NCI-H1417 (cell line): ENCODE data around the gene ZNF688.
"Not testable (repeated sequence)": the region's sequence is repeated elsewhere in the genome, so short reads cannot be mapped to it uniquely, and the experiment has no call there.

Experiments
- DNase-seq, 3 experiments: peaks; one replicate each; lab custom pipeline; 2025; lab: John Stamatoyannopoulos, UW

Gene ZNF688

DNA sequence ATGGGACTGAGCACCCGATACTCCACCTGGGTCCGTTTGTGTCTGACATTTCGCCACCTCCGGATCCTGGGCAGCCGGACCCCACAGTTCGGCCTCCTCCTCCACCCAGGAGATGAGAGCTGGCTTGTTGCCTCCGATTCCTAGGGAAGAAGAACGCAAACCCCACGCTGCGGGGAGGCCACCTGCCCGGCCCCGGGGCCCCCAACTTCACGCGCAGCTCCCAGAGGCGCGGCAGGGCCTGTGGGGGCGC is 13.9 kb downstream of the ZNF688 start:
- DNase-seq, result no peak

DNA sequence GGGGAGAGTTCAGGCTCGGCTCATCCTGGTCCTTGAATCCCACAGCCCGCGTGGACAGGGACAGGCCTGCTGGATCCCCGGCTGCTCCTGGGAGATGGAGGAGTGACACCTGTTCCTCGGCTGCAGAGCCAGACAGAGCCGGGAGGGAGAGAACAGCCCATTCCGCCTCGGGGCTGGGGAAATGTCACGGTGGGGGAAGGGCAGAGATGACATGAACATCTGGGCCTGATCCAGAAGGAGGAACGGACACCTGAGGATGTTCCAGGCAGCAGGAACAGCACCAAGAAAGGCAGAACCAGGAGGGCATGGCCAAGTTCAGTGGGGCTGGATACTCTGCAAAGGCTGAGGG is 15.4 kb downstream of the ZNF688 start:
- no peak for DNase-seq

DNA sequence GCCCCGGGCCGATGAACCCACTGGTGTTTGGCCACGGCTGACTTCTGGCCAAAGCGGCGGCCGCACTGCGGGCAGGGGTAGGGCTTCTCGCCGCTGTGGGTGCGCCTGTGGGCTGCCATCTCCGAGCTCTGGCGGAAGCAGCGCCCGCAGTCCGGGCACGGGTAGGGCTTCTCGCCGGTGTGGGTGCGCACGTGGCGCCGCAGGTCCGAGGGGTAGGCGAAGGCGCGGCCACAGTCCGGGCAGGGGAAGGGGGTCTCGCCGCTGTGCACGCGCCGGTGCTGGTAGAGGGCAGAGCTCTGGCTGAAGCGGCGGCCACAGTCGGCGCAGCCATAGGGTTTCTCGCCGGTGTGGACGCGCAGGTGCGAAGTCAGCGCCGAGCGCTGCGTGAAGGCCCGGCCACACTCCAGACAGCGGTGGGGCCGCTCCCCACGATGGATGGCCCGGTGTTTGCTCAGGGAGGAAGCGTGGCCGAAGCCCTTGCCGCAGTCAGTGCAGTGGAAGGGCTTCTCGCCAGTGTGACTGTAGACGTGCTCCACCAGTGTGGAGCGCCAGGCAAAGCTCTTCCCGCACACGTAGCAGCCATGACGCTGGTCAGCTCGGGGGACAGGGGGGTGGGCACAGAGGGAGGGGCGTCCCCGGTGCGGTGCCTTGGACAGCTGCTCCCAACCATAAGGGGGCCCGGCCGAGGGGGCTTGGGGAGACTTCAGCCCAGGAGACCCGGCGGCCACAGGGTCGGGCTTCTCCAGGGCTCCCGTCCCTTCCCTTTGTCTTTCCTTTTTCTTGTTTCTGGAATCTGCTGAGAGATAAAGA is 16.0 kb downstream of the ZNF688 start:
- DNase-seq, result no peak

DNA sequence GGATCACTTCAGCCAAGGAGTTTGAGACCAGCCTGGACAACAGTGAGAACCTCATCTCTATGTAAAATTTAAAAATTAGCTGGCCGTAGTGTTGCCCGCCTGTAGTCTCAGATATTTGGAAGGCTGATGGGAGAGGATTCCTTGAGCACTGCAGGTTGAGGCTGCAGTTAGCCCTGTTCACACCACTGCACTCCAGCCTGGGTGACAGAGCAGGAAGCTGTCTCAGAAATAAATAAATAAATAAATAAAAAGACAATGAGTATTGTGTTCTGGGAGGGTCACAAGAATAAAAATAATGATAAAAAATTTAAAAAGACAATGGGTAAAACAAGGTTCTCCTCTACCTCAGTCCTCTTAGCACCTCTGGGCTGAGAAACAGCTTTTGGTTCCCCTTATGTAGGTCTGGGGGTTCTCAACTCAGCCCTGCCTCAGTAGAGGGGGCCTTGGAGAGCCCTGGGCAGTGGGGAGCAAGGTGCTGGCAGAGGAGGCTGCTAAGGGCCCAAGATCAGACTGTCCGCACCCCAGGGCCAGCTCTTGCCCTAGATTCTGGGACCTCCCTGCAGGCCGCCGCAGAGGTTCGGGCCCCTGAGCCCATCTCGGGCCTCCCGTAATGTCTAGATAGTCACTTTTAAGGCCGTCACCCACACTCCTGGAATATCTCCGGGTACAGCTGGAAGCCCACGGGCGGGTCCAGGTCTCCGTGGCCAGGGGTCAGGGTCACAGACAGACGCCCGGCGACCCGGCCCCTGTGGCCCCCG is 16.8 kb downstream of the ZNF688 start:
- DNase-seq, result no peak

DNA sequence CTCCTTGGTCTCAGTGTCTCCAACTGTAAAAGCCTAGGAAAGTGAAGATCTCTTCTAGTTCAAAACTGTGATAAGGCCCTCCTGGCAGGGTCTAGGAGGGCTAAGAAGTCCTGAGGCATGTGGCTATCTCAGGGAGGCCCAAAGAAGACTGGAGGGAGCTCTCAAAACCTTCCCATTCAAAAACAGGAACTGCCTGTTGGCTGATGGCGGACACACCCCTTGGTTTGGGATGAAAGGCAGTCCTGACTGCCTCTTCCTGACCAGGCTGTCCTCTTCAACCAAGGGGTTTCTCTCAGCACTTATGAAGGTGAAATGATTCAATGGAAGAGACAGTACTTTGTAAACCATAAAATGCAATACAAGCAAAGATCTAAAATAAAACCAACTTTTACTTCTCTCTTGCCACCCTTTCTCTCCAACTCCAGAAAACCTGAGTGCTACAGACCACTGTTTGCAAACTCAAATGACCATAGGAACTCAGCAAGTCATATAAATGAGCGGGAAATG is 18.1 kb downstream of the ZNF688 start:
- DNase-seq, result no peak

DNA sequence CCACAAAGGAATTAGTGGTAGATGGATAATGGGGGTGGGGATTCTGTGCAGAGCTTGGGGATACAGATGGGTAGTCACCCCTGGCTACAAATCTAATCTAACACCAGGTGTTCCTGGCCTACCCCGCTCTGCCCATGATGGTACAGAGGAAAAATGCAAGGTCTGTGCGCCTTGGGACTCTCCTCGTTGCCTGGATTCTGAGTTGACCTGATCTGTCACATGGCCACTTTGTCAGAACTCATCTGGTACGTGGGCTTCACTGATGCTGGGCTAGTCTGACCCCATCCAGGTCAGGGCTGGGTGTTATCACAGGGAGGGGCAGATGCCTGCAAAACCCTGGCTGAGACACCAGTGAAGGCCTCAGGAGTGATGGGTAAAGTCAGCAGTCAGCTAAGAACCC is 18.6 kb downstream of the ZNF688 start:
- no peak for DNase-seq

DNA sequence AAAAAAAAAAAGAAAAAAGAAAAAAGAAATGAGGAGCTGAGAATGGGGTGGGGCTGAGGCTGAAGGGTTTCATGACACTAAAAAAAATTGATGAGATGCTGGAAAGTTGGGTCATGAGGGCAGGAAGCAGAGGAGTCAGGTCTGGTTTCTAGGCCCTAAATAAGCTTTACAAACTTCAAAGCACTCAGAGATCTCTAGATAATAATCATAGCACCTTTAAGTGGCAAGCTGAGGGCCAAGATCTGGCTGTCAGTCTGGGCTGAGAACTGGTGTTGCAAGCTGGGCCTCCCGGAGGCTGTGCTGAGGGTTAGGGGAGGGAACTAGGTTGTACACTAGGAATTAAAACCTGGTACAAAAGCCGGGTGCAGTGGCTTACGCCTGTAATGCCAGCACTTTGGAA is 19.7 kb downstream of the ZNF688 start:
- DNase-seq, result no peak

DNA sequence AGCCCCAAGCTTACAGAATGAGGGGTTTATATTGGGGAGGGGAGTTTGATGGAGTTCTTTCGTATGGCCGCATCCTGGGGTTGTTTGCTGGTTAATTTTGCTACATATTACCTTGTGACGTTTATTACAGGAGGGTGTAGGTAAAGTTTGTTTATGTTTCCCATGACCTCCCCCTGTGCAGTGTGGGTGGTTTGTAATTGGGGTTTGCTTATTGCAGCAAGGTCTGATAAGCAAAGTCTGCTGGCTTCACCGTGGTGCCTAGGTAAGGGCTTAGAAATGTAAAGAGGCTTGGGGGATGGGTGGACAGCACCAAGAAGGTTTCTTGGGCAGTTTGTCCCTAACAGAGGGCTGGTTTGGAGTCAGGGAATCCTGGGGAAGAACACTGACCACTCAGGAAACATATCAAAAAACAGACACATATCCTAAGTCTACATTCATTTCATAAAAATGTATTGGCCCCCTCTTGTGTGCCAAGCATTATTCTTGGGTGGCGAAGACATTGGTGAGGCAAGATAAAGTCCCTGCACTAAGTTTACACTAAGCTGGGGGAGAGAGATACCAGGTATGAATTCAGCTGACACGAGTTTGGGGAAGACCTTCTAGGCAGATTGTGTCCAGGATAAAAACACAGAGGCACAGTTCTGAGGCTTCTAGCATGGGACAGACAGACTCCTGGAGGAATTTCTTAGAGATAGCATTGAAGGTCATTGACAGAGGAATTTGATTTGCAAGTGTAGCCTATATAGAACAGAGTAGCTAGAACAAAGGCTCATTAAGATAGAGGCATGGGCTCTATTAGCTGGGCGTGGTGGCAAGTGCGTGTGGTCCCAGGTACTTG is 22.9 kb downstream of the ZNF688 start:
- DNase-seq, result no peak

DNA sequence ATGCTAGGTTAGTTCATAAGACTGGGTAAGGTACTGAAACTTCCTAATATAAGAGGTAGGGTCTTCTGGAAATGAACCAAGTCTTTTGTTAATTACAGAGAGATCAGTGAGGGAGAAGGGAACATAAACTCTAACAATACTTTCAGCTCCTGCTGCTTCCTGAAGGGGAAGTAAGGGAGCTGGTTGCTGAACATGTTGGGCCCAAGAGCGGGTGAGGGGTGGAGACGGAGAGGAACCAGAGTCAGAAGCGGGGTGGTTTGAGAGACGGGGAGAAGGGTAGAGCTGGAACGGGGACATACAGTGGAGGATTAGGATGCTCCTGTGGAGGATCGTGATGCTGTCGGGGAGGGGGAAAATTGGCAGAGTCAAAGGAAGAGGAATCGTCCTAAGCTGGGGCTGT is 25.4 kb downstream of the ZNF688 start:
- no peak for DNase-seq

DNA sequence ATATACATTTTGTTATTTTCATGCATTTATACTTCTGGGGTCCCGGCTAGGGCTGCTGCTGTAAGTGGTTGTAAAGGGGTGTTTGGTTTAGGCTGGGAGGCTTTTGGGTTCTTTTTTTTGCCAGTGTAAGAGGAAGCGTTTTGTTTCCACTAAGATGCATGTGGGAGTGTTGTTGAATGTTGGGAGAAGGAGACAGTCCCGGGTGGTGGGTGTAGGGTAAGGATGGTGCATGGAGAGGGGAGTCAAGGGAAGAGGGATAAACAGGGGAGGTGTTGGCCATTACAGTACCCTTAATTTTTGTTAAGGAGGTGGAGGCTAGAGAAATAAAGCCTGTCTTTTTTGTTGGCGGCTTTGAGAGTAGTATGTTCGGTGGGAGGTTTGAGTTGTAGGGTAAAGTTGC is 28.4 kb downstream of the ZNF688 start:
- no peak for DNase-seq

DNA sequence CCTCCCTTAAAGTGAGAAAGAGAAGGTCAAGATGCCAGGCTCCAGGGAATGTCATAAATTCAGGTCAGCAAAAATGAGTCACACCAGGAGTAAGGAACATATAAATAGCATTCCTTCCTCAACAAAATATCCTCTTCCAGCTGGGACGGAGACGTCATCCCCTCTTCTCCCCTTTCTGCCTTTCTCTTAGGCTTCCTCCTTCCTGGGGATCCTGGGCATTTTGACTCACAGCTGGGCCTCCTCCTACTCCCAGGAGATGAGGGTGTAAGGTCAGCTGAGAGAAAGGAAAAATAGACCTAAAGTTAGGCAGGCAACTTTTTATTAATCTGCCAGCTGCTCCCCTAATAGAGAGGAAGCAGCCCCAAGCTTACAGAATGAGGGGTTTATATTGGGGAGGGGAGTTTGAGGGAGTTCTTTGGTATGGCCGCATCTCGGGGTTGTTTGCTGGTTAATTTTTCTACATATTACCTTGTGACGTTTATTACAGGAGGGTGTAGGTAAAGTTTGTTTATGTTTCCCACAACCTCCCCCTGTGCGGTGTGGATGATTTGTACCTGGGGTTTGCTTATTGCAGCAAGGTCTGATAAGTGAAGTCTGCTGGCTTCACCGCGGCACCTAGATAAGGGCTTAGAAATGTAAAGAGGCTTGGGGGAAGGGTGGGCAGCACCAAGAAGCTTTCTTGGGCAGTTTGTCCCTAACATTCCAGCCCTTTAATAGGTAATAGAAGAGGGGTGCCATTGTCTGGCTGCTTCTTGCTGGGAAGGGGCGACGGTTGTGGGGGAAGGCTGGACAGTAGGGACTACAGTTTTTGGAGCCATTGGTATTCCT is 29.8 kb downstream of the ZNF688 start:
- no peak for DNase-seq

DNA sequence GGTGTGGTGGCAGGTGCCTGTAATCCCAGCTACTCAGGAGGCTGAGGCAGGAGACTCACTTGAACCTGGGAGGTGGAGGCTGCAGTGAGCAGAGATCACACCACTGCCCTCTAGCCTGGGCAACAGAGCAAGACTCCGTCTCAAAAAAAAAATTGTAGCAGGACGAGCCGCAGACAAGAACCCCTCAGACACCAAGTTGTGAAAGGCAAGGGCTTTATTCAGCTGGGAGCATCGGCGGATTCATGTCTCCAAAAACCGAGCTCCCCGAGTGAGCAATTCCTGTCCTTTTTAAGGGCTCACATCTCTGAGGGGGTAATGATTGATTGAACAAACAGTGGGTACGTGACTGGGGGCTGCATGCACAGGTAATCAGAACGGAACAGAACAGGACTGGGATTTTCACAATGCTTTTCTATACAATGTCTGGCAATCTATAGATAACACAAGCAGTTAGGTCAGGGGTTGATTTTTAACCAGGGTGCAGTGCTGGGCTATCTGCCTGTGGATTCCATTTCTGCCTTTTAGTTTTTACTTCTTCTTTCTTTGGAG is 30.5 kb downstream of the ZNF688 start:
- DNase-seq, result not testable (repeated sequence)

DNA sequence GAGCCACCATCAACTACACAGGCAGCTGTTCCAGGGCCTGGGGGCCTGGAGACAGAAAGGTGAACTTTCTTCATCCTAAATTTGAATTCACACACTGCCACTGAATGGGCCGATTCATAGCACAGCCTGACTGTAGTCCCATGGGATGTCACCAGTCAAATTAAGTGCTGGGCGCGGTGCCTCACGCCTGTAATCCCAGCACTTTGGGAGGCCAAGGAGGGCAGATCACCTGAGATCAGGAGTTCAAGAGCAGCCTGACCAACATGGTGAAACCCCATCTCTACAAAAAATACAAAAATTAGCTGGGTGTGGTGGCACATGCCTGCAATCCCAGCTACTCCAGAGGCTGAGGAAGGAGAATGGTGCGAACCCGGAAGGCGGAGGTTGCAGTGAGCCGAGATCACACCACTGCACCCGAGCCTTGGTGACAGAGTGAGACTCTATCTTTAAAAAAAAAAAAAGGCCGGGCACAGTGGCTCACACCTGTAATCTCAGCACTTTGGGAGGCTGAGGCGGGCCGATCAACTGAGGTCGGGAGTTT is 31.5 kb downstream of the ZNF688 start:
- not testable (repeated sequence) for DNase-seq

DNA sequence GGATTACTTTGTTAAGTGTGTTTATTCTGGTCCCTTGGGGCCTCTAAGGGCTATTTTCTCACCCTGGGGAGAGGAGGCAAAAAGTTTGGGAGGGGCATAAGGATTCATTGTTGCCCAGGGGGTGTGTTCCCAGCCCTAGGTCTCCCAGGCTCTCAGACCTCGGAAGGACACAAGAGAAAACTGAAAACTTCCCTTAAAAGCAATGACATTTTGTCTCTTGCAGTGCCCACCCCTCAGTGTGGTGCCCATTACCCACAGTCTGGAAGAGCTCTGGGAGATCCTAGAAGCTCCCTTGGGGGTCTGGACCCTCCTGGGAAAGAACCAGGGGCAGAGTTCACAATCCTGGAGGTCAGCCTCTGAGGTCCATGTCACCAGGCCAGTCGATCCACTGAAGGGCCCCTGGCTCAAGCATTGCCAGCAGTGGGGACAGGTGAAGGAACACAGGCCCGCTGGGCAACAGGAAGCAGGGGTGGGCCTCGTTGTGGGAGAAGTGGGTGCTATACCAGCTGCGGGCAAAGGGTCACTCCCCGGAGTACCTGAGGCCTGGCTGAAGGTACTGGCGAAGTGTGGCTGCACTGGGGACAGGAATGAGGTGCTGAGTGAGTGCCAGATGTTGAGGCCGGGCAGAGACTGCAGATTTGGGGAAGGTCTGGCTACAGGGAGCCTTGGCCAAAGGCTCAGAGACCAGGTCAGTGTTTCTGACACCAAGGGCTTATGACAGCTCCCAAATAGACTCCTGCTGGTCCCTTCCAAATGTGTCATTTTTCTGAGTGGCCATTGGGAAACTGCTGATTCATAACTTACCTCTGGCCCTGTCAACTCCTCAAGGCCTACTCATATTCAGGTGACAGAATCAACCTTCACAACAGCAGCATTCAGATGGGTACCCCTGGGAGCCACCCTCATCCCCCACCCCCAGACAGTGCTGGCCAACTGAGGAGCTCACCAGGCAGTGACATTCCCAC is 32.2 kb downstream of the ZNF688 start:
- DNase-seq, result no peak

DNA sequence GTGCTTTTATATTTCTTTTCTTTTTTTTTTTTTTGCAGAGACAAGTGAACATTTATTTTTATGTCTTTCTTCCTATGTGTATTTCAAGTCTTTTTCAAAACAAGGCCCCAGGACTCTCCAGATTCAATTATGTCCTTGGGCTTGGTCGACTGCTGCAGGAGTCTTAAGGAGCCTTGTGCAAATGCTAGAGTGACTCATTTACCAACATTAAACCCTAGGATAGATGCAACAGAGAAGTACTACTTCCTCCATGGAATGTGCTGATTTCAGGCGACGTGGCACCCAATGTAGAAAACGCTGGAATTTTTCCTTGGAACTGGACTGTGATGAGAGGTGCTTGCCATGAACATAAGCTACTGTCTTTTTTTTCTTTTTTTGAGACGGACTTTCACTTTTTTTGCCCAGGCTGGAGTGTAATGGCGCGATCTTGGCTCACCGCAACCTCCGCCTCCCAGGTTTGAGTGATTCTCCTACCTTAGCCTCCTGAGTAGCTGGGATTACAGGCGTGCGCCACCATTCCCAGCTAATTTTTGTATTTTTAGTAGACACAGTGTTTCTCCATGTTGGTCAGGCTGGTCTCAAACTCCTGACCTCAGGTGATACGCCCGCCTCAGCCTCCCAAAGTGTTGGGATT is 35.0 kb downstream of the ZNF688 start:
- not testable (repeated sequence) for DNase-seq

DNA sequence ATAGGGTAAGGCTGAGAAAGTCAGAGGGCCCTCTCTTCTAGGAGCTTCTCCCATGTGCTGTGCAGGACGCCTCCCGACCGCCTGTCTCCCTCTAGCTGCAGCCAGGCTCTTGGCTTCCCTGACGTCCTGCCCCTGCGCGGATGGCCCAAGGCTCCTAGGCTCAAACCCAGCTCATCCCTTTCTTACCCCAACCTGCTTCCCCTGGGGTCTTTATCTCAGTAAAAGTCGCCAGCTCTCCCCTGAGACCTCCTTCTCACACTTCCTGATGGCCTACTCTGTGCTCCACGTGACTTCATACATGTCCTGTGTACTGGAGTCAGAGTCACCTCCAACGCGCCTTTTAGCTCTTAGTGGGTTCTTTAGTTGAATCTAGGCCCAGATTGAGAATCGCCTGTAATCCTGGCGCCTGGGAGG is 35.7 kb downstream of the ZNF688 start:
- peak; percentile 5 to 75 (median 67) for DNase-seq

DNA sequence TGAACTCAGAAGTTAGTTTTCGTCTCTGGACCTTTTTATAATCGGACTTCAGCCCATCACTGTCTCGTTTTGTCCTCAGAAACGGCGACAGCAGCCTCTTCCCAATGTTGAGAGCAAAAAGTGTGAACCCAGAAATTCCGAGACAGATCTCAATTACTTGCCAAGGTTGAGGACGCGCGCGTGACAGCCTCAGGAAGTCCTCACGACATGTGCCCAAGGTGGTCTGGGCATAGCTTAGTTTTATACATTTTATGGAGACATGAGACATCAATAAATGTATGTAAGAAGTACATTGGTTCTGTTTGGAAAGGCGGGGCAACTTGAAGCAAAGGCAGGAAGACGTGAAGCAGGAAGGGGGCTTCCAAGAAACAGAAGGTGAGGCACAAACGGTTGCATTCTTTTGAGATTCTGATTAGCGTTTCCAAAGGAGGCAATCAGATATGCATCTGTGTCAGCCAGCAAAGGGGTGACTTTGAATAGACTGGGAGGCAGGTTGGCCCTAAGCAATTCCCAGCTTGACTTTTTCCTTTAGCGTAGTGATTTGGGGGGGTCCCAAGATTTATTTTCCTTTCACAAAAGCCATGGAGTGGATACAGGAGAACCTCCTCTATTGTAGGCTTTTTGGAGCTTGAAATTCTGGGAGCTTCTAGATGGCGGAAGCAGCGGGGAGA is 36.3 kb downstream of the ZNF688 start:
- DNase-seq, result no peak

DNA sequence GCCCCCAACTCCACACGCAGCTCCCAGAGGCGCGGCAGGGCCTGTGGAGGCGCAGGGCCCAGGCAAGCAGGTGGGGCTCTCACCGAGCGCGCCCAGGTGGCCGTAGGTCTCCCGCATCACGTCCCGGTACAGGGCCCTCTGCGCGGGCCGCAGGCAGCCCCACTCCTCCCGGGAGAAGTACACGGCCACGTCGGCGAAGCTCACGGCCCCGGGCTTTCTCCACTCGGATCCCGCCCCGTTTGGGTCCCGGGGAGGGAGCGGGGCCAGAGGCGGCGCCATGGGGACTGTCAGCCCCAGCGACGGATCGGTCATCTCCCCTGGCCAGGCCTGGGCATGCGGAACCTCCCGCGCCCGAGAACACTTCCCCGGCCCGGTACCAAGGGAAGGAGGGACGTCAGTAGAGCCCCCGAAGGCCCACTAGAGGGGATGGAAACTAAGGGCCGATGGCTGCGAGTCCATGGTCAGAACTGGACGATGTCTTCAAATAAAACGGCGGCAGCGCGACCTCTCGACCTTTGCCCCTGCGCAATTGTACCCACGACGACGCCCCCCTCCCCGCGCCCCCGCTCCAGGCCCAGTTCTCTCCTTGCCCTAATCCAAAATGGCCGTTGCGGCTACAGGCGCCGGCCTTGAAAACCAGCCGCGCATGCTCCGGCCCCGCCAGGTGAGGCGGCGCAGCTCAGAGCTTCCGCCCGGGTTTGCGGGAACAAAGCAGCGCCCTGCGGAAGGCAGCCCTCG is 37.0 kb downstream of the ZNF688 start, which contains the start of gene ZNF747:
ZNF747 (minus strand) TSS at position 491 of the 738 bp plus-strand sequence; CDS start at position 312, 179 bp downstream.
- DNase-seq, result peak; percentile 82 to 96 (median 94)
